Measurements from ENCODE around the gene NFU1.

The NFU1 gene

DNA sequence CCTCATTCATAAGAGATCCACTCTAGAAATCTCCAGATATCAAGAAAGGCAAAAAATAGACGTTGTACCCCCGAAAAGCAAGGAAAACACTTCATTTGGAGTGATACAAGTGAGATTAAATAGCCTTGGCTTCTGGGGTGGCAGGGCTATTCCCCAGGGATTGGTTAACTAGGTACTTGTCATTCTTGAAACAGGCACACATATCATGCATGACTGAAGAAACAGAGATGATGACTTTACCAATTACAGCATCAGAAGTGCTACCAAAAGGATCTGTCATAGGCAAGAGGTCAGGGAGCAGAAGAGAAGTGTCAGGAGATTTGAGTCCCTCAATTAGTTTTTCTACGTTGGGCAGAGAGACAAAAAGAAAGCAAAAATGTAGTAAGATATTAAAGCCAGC, 45.2 kb upstream of the NFU1 start:
- H3K27ac ChIP-seq (ENCODE audit: low read length), result no peak overlapping the region
- no peak for ATAC-seq (ENCODE audit: insufficient read depth, low read depth)
- no peak overlapping the region for H3K4me2 ChIP-seq (ENCODE audit: insufficient read depth, low read length)
- no peaks in the 10 kb centered on the region for H3K79me2 ChIP-seq (ENCODE audit: insufficient read depth, low read length)
- peaks cover 78% of the 10 kb centered on the region for H3K36me3 ChIP-seq (ENCODE audit: insufficient read depth, low read length)
- H3K9me3 ChIP-seq (ENCODE audit: insufficient read depth, low read length, severe bottlenecking), result no peaks in the 10 kb centered on the region
- H2AFZ ChIP-seq (ENCODE audit: low read depth, low read length), result no peak overlapping the region
- no peaks in the 10 kb centered on the region for H3K4me1 ChIP-seq (ENCODE audit: insufficient read depth, low read length)
- TF ChIP-seq, protein P1, sequence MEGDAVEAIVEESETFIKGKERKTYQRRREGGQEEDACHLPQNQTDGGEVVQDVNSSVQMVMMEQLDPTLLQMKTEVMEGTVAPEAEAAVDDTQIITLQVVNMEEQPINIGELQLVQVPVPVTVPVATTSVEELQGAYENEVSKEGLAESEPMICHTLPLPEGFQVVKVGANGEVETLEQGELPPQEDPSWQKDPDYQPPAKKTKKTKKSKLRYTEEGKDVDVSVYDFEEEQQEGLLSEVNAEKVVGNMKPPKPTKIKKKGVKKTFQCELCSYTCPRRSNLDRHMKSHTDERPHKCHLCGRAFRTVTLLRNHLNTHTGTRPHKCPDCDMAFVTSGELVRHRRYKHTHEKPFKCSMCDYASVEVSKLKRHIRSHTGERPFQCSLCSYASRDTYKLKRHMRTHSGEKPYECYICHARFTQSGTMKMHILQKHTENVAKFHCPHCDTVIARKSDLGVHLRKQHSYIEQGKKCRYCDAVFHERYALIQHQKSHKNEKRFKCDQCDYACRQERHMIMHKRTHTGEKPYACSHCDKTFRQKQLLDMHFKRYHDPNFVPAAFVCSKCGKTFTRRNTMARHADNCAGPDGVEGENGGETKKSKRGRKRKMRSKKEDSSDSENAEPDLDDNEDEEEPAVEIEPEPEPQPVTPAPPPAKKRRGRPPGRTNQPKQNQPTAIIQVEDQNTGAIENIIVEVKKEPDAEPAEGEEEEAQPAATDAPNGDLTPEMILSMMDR (IDR thresholded peaks at IDR 0.05; ENCODE audit: borderline replicate concordance, extremely low read depth, low read length, poor library complexity, severe bottlenecking), result no peak
- TF ChIP-seq EZH2 (IDR thresholded peaks at IDR 0.05; ENCODE audit: borderline replicate concordance, low read depth, low read length, severe bottlenecking), result no peak
- H3K4me3 ChIP-seq (ENCODE audit: low read depth in 1 of 2, low read length in 2 of 2), result no peak overlapping the region
- H3K9ac ChIP-seq (ENCODE audit: low read depth, low read length), result no peak overlapping the region
- no peaks in the 10 kb centered on the region for H3K27me3 ChIP-seq (ENCODE audit: insufficient read depth, low read length, poor library complexity)
- no peak for DNase-seq
- H4K20me1 ChIP-seq (ENCODE audit: insufficient read depth, low read length), result no peaks in the 10 kb centered on the region

DNA sequence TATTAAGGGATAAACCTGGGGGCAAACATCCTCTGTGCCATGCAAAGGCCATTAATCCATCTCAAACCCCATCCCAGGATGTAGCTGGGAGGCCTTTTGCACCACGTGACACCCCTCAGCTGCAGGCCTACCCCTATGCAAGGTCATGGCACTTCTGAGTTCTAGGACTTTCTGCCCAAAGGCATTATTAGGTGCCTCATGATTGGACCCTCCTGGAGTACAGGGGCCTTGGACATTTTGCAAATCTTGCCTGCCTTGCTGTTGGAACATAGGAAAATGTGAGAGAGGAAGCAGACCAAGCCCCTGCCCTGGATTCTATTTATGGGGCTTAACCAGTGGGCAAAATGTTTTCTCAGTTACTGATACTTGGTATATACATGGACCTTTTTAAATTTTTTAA, 44.2 kb upstream of the NFU1 start:
- Histone ChIP-seq H3K79me2 (ENCODE audit: insufficient read depth, low read length) (no peaks in the 10 kb centered on the region), H3K27ac (ENCODE audit: low read length) (no peak overlapping the region), H3K9ac (ENCODE audit: low read depth, low read length) (no peak overlapping the region), H2AFZ (ENCODE audit: low read depth, low read length) (no peak overlapping the region), H3K4me1 (ENCODE audit: insufficient read depth, low read length) (no peaks in the 10 kb centered on the region), H3K9me3 (ENCODE audit: insufficient read depth, low read length, severe bottlenecking) (no peaks in the 10 kb centered on the region), H3K4me3 (ENCODE audit: low read depth in 1 of 2, low read length in 2 of 2) (no peak overlapping the region), H3K4me2 (ENCODE audit: insufficient read depth, low read length) (no peak overlapping the region), H4K20me1 (ENCODE audit: insufficient read depth, low read length) (no peaks in the 10 kb centered on the region), H3K36me3 (ENCODE audit: insufficient read depth, low read length) (peaks cover 76% of the 10 kb centered on the region), H3K27me3 (ENCODE audit: insufficient read depth, low read length, poor library complexity) (no peaks in the 10 kb centered on the region)
- DNase-seq (no peak), ATAC-seq (ENCODE audit: insufficient read depth, low read depth) (no peak)
- no peak for TF ChIP-seq EZH2 (IDR thresholded peaks at IDR 0.05; ENCODE audit: borderline replicate concordance, low read depth, low read length, severe bottlenecking)
- TF ChIP-seq, protein P1 (IDR thresholded peaks at IDR 0.05; ENCODE audit: borderline replicate concordance, extremely low read depth, low read length, poor library complexity, severe bottlenecking), result no peak

DNA sequence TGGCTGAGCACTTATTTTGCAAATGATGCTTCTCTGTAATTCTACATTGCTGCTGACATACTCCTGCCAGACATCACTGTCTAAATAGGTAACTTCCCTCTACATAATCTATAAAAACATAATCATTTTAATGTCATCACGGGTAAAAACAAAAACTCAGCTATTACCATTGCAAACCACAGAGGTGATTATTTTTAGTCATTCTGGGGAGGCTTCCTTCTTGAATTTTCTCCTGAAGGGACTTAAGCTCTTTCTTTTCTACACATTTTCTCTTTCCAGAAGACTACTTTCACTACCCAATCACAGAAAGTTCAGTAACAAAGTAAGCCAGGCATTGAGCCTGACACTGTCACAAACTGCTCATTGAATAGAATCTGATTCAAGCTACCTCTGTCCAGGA, 40.4 kb upstream of the NFU1 start:
- Histone ChIP-seq H3K9me3 (ENCODE audit: insufficient read depth, low read length, severe bottlenecking) (no peaks in the 10 kb centered on the region), H3K4me3 (ENCODE audit: low read depth in 1 of 2, low read length in 2 of 2) (no peak overlapping the region), H3K79me2 (ENCODE audit: insufficient read depth, low read length) (no peaks in the 10 kb centered on the region), H3K36me3 (ENCODE audit: insufficient read depth, low read length) (peaks cover 76% of the 10 kb centered on the region), H3K27me3 (ENCODE audit: insufficient read depth, low read length, poor library complexity) (no peaks in the 10 kb centered on the region), H4K20me1 (ENCODE audit: insufficient read depth, low read length) (no peaks in the 10 kb centered on the region), H2AFZ (ENCODE audit: low read depth, low read length) (no peak overlapping the region), H3K27ac (ENCODE audit: low read length) (no peak overlapping the region), H3K4me1 (ENCODE audit: insufficient read depth, low read length) (no peaks in the 10 kb centered on the region), H3K4me2 (ENCODE audit: insufficient read depth, low read length) (no peak overlapping the region), H3K9ac (ENCODE audit: low read depth, low read length) (no peak overlapping the region)
- no peak for ATAC-seq (ENCODE audit: insufficient read depth, low read depth)
- DNase-seq, result no peak
- TF ChIP-seq EZH2 (IDR thresholded peaks at IDR 0.05; ENCODE audit: borderline replicate concordance, low read depth, low read length, severe bottlenecking), result no peak
- TF ChIP-seq, protein P1 (IDR thresholded peaks at IDR 0.05; ENCODE audit: borderline replicate concordance, extremely low read depth, low read length, poor library complexity, severe bottlenecking), result no peak

DNA sequence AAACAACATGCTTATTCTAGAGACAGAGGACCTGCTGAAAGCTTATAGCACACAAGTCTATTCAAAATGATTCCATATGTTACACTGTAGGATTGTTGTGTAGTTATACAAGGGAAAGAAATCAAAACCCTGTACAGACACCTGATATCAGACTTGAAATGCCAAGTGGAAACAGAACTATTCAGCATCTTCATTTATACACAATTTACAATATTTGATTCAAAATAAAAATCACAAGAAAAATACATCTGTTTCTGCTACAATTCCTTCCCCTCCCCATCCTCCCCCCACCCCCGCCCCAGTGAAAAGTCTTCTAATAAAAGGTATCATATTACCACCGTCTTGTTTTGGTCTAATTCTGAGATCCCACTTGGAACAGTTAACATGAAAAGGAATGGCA, 37.5 kb upstream of the NFU1 start:
- no peaks in the 10 kb centered on the region for H4K20me1 ChIP-seq (ENCODE audit: insufficient read depth, low read length)
- no peaks in the 10 kb centered on the region for H3K4me1 ChIP-seq (ENCODE audit: insufficient read depth, low read length)
- H3K9me3 ChIP-seq (ENCODE audit: insufficient read depth, low read length, severe bottlenecking), result no peaks in the 10 kb centered on the region
- no peaks in the 10 kb centered on the region for H3K79me2 ChIP-seq (ENCODE audit: insufficient read depth, low read length)
- TF ChIP-seq, protein P1 (IDR thresholded peaks at IDR 0.05; ENCODE audit: borderline replicate concordance, extremely low read depth, low read length, poor library complexity, severe bottlenecking), result no peak
- no peak for TF ChIP-seq EZH2 (IDR thresholded peaks at IDR 0.05; ENCODE audit: borderline replicate concordance, low read depth, low read length, severe bottlenecking)
- H3K4me3 ChIP-seq (ENCODE audit: low read depth in 1 of 2, low read length in 2 of 2), result no peak overlapping the region
- no peaks in the 10 kb centered on the region for H3K27me3 ChIP-seq (ENCODE audit: insufficient read depth, low read length, poor library complexity)
- DNase-seq (no peak), ATAC-seq (ENCODE audit: insufficient read depth, low read depth) (no peak)
- H3K9ac ChIP-seq (ENCODE audit: low read depth, low read length), result no peak overlapping the region
- peaks cover 62% of the 10 kb centered on the region for H3K36me3 ChIP-seq (ENCODE audit: insufficient read depth, low read length)
- no peak overlapping the region for H3K27ac ChIP-seq (ENCODE audit: low read length)
- H3K4me2 ChIP-seq (ENCODE audit: insufficient read depth, low read length), result no peak overlapping the region
- no peak overlapping the region for H2AFZ ChIP-seq (ENCODE audit: low read depth, low read length)
